Measurements from ENCODE around the gene GMPPB. TPM values are rescaled to one million over a fixed set of nuclear protein-coding genes. Genes with fewer than 3 reads are reported as not detected.

Gene GMPPB
- total and polyA plus RNA-seq, 2 of the 8 experiments (the other 6 are each of a cell fraction or from before 2014, with no cell fraction given) = 20.9 to 23.9 TPM

GRCh38 chr3:49772703-49773102 lies 49.0 kb upstream of the GMPPB start (continued):
- TF ChIP-seq CHD7 (IDR thresholded peaks at IDR 0.05; ENCODE audit: insufficient replicate concordance, low read length) (no peak), RAD21 (IDR thresholded peaks at IDR 0.05 in 1 of 2, conservative IDR thresholded peaks at IDR 0.05 in 1 of 2; ENCODE audit: low read depth in 2 of 2, low read length in 2 of 2) (no peak), CHD2 (IDR thresholded peaks at IDR 0.05; ENCODE audit: low read length) (no peak), KDM1A (IDR thresholded peaks at IDR 0.05; ENCODE audit: borderline replicate concordance, low read length) (no peak), SIN3A (conservative IDR thresholded peaks at IDR 0.05 in 1 of 2, IDR thresholded peaks at IDR 0.05 in 1 of 2; ENCODE audit: low read depth in 1 of 2, low read length in 2 of 2) (no peak), SIRT6 (IDR thresholded peaks at IDR 0.05; ENCODE audit: low read length) (no peak), POLR2AphosphoS5 (IDR thresholded peaks at IDR 0.05; ENCODE audit: low read depth, low read length) (no peak), RFX5 (IDR thresholded peaks at IDR 0.05; ENCODE audit: borderline replicate concordance, low read depth, low read length) (no peak), BRCA1 (IDR thresholded peaks at IDR 0.05; ENCODE audit: low read depth, low read length) (no peak)

Data from H1 (cell line).